GM19467 (cell line): Measurements from ENCODE around the gene MDP1.
"Not testable (repeated sequence)": the region's sequence is repeated elsewhere in the genome, so short reads cannot be mapped to it uniquely, and the experiment has no call there.

Source experiments
- ATAC-seq: cut with Tn5 transposase; IDR thresholded peaks from one replicate; pipeline ENCODE4 v1.9.1; 2021; ENCODE audit warnings: mild to moderate bottlenecking, moderate library complexity; ENCODE audit not compliant: unreplicated experiment

MDP1 gene

DNA sequence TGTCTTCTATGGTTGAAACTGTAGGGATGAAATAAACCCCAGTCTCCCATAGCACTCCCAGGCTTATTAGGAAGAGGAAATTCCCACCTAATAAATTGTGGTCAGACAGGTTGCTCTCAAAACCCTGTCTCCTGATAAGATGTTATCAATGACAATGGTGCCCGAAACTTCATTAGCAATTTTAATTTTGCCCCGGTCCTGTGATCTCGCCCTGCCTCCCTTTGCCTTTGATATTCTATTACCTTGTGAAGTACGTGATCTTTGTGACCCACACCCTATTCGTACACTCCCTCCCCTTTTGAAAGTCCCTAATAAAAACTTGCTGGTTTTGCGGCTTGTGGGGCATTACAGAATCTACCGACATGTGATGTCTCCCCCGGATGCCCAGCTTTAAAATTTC lies 13.3 kb downstream of the MDP1 start:
- not testable (repeated sequence) for ATAC-seq

DNA sequence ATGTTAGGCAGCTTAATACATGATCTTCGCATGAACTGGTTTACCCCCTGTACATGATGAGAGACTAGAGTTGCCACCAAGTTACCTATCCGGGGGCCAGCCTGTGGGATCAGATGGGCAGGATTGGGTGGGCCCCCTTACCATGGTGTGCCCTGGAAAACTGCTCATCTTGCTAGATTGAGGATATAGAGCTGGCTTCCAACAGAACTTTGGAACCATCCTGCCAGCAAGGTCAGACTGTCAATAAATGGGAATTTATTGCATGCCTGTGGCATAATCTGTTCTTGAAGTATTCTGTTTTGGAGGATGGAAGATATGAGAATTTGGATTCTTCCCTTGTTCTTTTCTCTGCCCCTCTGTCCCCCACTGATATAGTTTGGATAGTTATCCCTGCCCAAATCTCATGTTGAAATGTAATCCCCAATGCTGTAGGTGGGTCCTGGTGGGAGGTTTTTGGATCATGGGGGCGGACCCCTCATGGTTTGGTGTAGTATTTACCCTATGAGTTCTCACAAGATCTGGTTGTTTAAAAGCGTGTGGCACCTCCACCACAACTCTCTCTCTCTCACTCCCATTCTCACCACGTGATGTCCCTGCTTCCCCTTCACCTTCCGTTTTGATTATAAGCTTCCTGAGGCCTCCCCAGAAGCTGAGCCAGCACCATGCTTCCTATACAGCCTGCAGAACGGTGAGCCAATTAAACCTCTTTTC lies 16.9 kb downstream of the MDP1 start:
- no peak for ATAC-seq

DNA sequence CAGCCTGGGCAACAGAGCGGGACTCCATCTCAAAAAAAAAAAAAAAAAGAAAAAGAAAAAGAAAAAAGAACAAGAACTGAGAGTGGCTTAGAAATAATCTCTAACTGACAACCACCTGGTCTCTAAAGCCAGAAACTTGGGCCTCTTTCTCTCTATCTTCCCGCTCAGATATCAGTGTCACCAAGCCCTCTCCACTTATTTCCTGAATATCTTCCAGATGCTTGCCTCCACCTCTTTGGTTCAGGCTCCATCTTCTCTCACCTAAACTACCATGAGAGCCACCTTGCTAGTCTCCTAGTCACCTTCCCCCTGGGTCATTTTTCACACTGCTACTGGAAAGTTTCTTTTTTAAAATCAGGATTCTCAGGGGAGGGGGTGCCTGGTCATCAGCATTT lies 18.8 kb downstream of the MDP1 start:
- no peak for ATAC-seq

DNA sequence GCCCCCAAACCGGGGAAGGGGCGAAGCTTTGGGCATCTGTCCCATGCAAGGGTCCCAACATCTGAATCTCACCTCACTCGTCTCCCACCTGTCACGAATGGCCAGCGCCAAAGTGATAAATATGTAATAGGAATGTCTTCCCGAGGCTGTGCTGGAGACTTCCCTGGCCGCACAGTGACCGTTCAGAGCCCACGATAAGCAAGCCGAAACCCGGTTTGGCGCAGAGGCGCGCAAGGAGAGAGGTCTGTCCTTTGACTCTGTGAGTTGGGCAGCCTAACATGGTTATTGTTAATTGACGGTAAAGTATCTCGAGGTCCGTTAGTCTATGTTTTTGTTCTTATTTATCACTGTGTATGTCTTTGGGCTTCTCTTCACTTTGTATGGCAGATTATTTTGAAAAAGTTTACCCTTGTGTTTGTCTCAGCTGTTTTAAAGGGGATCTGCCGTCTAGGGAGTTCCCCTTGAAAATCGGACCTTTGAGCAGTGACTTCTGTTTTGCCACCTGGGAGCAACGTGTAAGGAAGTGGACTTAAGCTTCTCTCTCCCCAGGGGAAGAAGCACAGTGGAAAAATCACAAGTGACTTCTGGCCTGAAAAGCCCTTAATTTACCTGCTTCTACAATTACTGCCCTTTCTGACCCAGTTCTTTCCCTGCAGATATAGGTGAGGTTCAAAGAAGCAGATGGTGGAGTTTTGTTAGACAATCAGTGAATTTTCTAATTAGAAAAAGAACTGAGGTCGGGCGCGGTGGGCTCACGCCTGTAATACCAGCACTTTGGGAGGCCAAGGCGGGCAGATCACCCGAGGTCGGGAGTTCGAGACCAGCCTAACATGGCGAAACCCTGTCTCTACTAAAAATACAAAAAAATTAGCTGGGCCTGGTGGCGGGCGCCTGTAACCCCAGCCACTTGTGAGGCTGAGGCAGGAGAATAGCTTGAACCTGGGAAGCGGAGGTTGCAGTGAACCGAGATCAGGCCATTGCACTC lies 19.5 kb downstream of the MDP1 start:
- peak; percentile 6 for ATAC-seq

DNA sequence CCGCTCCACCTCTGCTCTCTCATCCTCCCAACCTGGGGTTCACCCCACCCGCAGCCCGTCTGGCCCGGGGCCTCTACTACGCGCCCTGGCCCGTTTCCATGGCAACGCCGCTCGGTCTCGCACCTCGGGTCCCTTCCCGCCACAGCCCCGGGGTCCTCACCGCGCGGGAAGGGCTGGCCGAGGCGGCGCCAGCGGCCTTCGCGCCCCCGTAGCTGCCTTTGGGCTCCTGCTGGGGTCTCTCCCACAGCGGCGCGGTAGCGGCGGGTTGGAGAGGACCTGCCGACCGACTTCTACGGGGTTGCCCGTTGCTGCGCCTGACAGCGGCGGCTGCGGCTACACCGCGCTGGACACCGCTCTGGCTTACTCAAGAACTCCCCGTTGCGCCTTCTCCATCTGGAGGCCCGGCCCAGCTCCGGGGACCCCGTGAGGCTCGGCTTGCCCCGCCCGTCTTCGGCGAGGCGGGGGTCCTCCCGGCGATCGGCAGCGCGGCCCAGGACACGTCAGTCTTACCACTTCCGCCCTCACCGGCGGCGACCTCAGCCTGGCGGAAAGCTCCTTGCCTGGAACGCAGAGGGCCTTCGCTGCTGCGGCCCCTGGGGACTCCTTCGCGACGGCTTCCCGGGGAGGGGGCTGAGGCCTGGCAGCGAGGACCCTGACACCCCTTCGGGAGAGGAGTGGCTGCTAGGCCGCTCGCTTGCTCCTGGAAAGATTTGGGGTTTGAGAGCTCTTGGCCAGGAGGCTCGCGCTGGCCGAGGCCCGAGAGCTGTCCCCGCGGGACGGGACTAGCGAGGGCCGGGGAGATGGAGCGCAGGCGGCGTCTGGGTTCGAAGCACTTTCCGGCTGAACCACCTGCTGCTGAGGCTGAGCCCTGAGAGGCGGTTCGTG lies 20.4 kb downstream of the MDP1 start, which contains the start of gene TM9SF1:
Gene TM9SF1 (minus strand): TSS at position 256 of the 885 bp plus-strand sequence. CDS start 422 bp downstream, outside the sequence.
- ATAC-seq, result peak; percentile 71

DNA sequence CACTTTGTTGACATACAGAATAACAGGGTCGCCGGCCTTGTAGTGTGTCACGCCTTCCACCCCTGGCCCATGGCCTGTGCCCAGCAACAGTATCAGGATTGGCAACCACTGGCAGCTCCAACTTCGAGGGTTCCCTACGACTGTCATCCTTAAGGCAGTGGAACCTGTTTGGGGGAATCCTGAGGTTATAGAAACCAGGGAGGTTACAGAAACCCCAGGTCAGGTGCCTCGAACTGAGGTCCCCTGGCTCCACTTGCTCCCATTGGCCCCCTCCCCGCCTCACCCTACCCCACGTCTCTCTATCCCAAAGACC lies 21.0 kb downstream of the MDP1 start:
- ATAC-seq, result no peak

DNA sequence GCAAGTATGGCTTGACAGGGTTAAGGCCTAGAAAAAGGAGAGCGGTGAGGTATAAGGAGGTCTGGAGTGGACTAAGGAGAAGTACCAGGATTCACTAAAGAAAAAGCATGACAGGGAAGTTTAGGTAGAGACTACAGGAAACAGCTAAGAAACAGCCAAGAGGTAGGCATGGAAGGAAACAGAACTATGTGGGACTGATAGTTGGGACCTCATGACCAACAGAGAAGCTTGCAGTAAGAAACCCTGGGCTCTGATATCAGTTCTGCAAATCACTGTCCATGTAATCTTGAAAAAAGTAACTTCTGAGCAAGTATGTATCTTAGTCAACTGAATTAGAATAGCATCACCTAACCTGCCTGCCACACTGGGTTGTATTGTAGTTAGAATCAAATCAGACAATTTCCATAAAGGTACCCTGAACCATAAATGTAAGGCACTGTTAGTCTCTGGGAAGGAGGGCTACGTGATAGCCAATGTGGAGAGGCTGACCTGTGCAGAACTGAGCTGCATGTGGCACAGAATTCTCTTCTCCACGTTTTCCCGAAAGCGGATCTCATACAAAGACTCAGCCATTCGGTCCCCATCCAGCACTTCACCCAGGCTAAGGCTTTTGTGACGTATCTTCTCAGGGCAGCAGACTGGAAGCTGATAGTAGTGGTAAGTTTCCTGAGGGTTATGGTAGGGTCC lies 21.5 kb downstream of the MDP1 start:
- no peak for ATAC-seq

DNA sequence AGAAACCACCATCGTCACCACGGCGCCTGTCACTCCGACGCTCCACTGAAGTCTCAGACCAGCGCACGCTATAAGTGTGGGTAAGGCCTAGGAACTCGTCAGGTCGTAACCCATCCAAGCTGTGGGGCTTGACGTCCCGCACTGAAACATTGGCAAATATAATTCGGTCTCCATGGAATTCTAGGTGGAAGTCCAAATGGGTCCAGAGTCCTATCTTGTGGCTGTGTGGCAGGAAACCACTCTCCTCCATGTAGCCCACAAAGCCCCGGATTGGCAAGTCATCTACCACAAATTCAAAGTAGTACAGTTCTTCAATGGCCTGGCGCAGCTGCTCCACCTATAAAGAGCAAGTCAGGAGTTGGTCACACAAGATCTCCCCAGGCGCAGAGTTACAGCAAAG lies 22.9 kb downstream of the MDP1 start:
- ATAC-seq, result no peak

DNA sequence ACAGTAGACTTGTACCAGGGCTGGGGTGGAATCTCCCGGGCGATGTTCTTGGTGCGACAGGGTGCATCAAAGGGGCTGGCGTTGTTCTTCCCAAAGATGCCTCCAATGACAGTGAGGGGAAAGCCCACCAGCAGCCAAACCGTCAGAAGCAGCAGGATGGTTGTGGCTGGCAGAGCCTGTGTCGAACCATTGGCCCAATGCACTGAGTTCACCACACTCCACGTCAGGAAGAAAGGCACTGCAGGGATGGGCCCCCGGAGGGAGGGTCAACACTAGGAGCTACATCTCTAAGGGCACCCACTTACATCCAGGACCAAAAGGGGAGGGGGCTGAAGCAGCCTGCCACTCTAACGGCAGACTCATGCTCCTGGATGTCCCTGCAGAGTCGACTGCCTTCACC lies 25.4 kb downstream of the MDP1 start:
- ATAC-seq, result no peak

DNA sequence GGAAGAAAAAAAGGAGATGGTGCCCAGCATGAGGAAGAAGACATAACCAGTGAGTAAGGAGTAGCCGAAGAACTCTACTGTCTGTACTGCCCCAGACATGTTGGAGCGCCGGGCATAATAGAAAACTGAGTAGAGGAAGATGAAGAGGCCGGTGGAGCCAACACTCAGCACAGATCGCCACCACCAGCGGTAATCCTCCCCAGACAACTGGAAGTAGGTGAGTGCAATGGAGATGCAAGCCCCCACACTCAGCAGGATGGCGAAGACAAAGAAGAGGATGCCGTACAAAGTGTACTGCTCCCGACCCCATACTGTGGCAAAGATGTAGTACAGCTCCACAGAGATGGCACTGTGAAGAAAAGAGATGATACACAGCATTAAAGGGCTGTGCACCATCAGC lies 26.4 kb downstream of the MDP1 start:
- no peak for ATAC-seq

DNA sequence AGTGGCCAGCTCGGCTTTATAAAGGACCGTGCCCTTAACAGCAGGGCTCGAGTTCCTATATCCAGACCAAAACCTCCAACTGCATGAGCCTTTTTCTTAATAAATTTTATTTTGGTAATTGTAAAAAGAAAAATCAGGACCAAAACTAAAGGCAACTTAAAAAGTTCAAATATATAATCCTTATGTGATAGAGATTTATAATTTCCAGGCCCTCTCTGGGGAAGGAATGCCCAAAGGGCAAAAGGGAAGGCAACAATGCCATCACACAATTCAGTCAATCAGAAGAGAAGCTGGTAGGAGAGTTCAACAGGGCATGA lies 26.8 kb downstream of the MDP1 start:
- ATAC-seq, result no peak

DNA sequence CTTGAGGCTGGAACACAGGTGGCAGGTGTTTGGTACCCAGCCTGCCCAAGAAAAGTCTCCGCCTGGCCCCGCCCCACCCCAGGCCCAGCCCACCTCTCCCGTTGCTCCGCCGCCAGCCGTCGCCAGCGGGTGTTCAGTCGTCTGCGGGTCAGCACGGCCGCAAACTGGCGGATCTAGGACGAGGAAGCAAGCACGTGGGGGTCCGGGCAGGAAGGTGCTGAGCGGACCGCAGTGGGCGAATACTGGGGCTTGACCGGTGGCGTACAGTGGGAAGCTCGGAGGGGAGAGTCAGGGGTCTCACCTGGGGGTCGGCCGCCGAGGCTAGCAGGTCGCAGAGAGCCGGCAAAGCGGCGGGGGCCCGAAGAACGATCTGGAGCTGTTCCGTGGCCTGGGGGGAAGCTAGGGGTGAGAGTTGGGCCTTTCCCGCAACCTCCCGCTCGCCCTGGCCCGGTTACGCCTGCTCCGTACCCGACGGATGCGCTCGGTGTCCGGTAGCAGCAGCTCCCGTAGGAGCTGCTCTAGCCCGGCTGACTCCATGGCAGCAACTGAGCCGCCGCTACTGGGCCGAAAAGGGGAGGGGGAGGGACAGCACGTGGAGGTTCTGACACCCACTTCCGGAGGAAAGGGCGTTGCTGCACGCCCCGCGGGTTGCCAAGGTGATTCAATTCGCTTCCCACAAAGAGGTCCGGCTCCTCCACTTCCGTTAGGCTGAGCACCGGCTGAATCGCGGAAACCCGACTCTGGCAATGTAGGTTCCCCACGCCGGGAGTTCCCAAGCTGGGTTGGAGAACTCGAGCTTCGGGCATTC lies 27.4 kb downstream of the MDP1 start, which contains the start of gene IPO4:
Gene IPO4 (minus strand): TSS at position 566 of the 808 bp plus-strand sequence. CDS start 29 bp downstream, at position 537.
- peak; percentile 77 for ATAC-seq

DNA sequence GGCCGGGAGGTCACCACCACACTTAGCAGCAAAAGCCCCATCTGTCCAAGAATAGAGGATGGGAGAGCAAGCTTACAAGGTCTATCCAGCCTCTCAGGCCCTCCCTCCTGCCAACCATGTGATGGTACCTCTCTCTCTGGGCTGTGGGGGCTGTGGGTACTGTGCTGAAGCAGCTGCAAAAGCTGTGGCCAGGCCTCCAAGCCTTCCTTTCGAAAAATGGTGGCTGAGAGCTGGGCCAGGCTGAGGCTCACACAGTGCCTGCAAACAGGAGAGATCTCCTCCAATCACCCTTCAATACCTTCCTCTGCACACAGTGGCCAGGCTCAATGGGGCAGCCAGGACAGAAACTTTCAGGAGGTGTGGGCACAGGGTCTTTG lies 28.3 kb downstream of the MDP1 start:
- ATAC-seq, result no peak

DNA sequence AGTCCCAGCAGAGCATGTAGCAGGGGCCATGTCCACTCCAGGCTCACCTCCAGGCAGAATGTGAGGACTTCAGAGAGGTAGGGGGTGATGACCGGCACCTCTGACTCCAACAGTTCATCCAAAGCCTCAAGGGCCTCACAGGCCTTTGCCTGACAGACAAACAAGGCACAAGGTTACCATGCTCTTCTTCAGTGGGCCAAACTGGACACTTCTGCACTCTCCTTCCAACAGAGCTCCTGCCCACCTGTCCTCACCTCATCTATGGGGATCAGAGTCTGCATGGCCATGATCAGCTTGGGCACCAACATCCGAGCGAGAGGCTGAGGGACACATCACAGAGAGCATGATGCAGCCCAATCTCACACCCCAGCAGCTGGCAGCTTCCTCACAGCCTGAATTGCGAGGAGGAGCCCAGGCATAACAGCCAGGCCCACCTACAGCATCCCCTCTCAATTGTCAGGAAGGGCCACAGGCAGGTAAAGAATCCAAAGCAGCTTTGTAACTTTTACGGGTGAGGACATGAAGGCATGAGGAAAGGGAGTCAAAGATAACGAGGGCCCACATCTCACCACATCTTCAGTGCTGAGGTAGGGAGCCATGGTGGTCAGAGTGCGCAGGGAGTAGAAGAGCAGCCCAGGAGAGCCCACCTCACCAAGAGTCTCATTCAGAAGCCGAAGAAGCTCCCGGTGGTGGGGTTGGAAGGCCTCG lies 28.9 kb downstream of the MDP1 start:
- no peak for ATAC-seq

DNA sequence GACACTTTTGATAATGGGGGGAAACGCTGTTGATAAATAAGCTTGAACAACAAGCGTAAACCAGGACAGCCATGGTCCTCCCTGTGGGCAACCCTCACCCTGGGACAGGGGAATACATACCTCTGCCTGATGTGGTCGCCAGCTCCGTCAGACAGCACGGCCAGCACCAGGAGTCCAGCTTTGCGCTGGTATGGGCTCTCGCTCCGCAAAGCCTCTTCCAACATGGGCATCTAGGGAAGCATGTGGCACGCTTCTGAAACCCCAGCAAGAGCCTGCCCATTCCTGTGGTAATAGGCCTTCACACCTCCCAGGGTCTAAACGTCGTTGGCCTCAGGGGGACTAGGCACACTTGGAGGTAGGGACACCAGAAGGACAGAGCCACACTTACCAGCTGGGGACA lies 30.1 kb downstream of the MDP1 start:
- no peak for ATAC-seq

DNA sequence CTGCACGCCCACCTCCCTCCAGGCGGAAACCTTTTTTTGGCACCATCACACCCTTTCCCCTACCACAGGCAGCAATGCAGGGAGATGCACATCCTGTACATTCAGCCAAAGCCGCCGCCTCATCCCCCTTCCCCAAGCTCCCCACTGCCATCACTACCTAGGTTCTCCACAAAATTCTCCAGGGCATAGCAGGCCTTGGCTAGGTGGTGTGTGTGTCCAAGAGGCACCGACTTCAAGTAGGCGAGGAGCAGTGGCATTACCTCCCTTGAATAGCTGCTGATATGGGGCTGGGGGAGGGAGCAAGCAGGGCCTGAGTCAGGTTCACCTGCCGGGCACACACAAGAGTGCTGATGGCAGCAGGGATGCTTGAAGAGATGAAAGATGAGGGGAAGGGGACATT lies 30.8 kb downstream of the MDP1 start:
- no peak for ATAC-seq

DNA sequence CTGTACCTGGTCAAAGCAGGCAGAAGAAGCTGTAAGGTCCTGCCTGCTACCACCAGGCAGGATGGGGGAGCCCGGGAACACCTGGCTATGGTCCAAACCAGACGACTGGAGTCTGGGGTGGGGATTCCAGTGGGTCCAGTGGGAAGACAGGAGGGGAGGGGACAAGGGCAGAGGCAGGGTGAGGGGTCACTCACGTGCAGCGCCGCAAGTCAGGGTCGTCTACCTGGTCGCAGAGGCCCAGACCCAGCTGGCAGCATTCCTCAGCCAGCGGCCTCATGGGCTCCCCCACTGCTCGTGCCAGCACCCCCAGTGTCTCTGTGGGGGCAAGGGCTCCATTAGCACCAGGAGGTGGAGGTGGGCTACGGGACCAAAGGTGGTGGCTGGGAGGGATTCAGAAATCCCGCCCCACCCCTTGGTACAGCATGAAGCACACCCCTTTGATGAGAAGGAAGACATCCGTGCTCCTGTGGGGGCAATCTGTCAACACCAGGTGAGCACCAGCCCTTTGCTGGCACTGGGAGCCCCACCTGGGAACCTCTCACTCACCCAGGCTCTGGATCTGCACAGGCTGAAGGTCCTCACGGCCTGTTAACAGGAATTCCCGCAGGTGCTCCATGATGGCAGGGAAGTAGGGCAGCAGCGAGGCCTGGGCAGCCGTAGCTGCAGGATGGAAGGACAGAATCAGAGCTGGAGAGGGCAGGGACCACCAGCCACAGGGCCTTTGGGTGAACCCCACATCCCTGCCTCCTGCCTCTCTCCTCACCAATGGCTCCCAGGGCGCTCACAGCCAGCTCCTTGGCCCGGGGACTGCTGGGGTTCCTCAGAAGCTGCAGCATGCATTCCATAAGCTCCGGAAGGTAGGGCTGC lies 31.5 kb downstream of the MDP1 start:
- no peak for ATAC-seq

DNA sequence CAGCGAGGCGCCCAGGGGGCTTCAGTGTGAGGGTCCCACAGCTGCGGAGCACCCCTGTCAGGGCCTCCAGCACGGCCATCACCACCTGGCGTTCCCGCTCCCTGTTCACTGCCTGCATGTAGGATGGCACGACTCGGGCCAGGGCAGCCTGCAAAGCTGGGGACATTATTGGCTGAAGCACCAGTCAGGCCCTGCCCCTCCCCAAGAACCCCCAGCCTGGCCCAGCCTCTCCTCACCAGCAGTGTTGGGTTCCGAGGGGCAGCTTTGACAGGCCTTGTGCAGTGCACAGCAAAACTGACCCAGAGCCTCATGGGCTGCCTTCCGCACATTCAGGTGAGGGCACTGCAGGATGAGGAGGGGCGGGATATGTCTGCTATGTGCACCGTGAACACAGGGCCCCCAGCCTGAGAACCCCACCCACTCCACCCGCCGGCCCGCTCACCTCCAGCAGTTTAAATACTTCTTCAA lies 32.8 kb downstream of the MDP1 start:
- no peak for ATAC-seq
